Measurements from ENCODE around the gene KRTAP10-5.
"Not testable (repeated sequence)": the region's sequence is repeated elsewhere in the genome, so short reads cannot be mapped to it uniquely, and the experiment has no call there.

The KRTAP10-5 gene

GRCh38 chr21:44580231-44580821 is at the start of gene KRTAP10-5:
TSS of gene KRTAP10-5 (minus strand) at chr21:44580604. CDS start at chr21:44580578, 26 bp downstream.
- peak; percentile 27 for DNase-seq

- DNase-seq = no peak
Observed at GRCh38 chr21:44628707-44629391, 48.4 kb upstream of the KRTAP10-5 start.

- not testable (repeated sequence) for DNase-seq
Observed at GRCh38 chr21:44627831-44628233, 47.4 kb upstream of the KRTAP10-5 start.

GRCh38 chr21:44627181-44627822 is 46.9 kb upstream of the KRTAP10-5 start:
- not testable (repeated sequence) for DNase-seq

GRCh38 chr21:44626673-44627143 is 46.3 kb upstream of the KRTAP10-5 start, which contains the start of gene KRTAP10-9:
TSS of gene KRTAP10-9 (plus strand) at chr21:44627093. CDS start at chr21:44627172, 79 bp downstream.
- DNase-seq = no peak

GRCh38 chr21:44626262-44626661 is 45.9 kb upstream of the KRTAP10-5 start:
- no peak for DNase-seq

GRCh38 chr21:44625756-44626155 is 45.4 kb upstream of the KRTAP10-5 start:
- DNase-seq = no peak

GRCh38 chr21:44623575-44623974 is 43.2 kb upstream of the KRTAP10-5 start:
- DNase-seq = no peak

- DNase-seq = no peak
Observed at GRCh38 chr21:44619886-44620285, 39.5 kb upstream of the KRTAP10-5 start.

GRCh38 chr21:44618909-44619308 is 38.5 kb upstream of the KRTAP10-5 start:
- no peak for DNase-seq

GRCh38 chr21:44618504-44618903 is 38.1 kb upstream of the KRTAP10-5 start:
- DNase-seq = no peak

- DNase-seq = no peak
Observed at GRCh38 chr21:44617071-44617501, 36.7 kb upstream of the KRTAP10-5 start.

- DNase-seq = no peak
Observed at GRCh38 chr21:44616591-44616926, 36.2 kb upstream of the KRTAP10-5 start.

GRCh38 chr21:44615911-44616590 is 35.6 kb upstream of the KRTAP10-5 start:
- DNase-seq = no peak

- DNase-seq = no peak
Observed at GRCh38 chr21:44615466-44615865, 35.1 kb upstream of the KRTAP10-5 start.

GRCh38 chr21:44614961-44615391 is 34.6 kb upstream of the KRTAP10-5 start:
- DNase-seq = no peak

- no peak for DNase-seq
Observed at GRCh38 chr21:44614161-44614631, 33.8 kb upstream of the KRTAP10-5 start.

- no peak for DNase-seq
Observed at GRCh38 chr21:44613386-44614155, 33.2 kb upstream of the KRTAP10-5 start.

- no peak for DNase-seq
Observed at GRCh38 chr21:44612669-44613229, 32.3 kb upstream of the KRTAP10-5 start.

- DNase-seq = no peak
Observed at GRCh38 chr21:44612029-44612486, 31.7 kb upstream of the KRTAP10-5 start, which contains the start of gene KRTAP10-8. TSS of gene KRTAP10-8 (plus strand) at chr21:44612079. CDS start at chr21:44612101, 22 bp downstream.

- no peak for DNase-seq
Observed at GRCh38 chr21:44611551-44611950, 31.1 kb upstream of the KRTAP10-5 start.
